ENCODE measurements around the gene SENP1. TPM values are rescaled to one million over a fixed set of nuclear protein-coding genes. Genes with fewer than 3 reads are reported as not detected.

The SENP1 gene
- total RNA-seq, 4 donors from 2014 or later: 14.3 to 19.4 (median 17.3) TPM

DNA sequence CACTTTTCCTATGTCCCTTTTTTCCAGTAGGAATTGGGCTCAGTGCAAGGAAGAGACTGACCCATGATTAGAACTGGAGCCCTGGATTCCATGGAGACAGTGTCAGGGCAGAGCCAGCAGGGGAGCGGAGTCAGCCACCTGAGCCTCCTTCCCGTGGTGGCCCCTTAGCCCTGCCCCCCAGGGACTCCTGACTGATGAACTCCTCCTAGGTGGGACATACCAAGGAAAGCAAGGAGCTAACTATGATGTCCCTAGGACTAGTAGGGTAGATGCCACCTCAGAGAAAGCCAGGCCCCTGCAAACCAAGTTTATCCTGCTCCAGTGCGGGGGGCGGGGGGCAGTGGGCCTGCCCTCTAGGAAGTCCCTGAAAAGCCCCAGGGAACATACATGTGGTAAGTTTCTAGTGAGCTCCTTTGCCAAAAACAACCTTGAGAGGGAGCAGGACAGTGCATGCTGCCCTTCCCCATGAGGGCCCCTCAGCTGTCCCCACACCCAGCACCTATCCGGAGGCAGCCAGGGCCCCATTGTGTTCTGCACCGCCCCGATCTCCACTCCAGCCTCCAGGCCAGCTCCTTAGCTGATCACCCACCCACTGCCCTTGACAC is 95.4 kb downstream of the SENP1 start:
- no peak overlapping the region for H3K4me3 ChIP-seq (ENCODE audit: low read depth, poor library complexity, severe bottlenecking)
- DNase-seq (ENCODE audit: low spot score in 2 of 2): no peak
- intact Hi-C loops (cut with DNase I; ENCODE audit: low total_unique reads): no loop called here
- no peak for TF ChIP-seq POLR2A (IDR thresholded peaks at IDR 0.05)
- TF ChIP-seq, protein P1, sequence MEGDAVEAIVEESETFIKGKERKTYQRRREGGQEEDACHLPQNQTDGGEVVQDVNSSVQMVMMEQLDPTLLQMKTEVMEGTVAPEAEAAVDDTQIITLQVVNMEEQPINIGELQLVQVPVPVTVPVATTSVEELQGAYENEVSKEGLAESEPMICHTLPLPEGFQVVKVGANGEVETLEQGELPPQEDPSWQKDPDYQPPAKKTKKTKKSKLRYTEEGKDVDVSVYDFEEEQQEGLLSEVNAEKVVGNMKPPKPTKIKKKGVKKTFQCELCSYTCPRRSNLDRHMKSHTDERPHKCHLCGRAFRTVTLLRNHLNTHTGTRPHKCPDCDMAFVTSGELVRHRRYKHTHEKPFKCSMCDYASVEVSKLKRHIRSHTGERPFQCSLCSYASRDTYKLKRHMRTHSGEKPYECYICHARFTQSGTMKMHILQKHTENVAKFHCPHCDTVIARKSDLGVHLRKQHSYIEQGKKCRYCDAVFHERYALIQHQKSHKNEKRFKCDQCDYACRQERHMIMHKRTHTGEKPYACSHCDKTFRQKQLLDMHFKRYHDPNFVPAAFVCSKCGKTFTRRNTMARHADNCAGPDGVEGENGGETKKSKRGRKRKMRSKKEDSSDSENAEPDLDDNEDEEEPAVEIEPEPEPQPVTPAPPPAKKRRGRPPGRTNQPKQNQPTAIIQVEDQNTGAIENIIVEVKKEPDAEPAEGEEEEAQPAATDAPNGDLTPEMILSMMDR (IDR thresholded peaks at IDR 0.05): no peak
- WGBS, 2 donors: 74 to 75% methylated on average over 7 of the region's 7 CpGs

DNA sequence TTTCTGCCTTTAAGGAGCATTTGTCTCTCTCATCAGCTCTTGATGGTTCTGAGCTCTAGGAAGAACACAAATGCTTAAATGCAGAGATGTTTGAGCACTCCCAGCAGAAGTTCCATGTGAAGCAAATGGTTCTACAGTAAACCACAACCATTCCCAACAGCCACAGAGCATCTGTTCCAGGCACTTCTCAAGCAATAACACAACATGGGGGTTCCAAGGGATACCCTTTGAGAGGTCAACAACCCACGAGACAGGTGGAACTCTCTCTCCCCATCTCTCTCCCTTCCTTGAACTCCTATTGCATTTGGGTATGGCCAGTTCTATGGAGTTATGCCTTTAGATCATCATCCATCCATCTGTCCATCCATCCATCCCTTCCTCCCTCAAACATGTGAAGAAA is 96.4 kb downstream of the SENP1 start:
- intact Hi-C loops (cut with DNase I; ENCODE audit: low total_unique reads): no loop called here
- 74 to 88% methylated on average over 1 of the region's 1 CpG for WGBS, 2 donors
- TF ChIP-seq POLR2A (IDR thresholded peaks at IDR 0.05): no peak
- H3K4me3 ChIP-seq (ENCODE audit: low read depth, poor library complexity, severe bottlenecking): no peak overlapping the region
- DNase-seq (ENCODE audit: low spot score in 2 of 2): no peak

DNA sequence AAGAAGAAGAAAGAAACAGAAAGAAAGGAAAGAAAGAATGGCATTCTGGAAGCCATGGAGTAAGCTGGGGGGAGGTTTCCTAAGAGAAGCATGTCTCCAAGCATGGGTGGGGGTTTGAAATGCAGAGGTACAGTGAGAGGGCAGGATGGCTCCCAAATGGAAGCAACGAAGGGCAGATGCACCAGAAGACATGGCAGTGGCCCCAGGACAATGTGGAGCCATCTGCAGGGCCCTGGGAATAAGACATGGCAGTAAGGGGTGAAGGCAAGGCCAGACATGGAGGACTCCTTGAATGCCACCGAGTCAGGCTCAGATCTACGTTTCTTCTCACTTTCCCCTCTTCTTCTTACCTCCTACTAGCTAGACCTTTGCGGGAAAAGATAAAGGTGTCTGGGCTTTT is 96.9 kb downstream of the SENP1 start:
- TF ChIP-seq POLR2A (IDR thresholded peaks at IDR 0.05): no peak
- TF ChIP-seq, protein P1 (IDR thresholded peaks at IDR 0.05): no peak
- no peak overlapping the region for H3K4me3 ChIP-seq (ENCODE audit: low read depth, poor library complexity, severe bottlenecking)
- DNase-seq (ENCODE audit: low spot score in 2 of 2): no peak
- intact Hi-C loops (cut with DNase I; ENCODE audit: low total_unique reads): no loop called here
- WGBS, 2 donors: 79 to 85% methylated on average over 4 of the region's 4 CpGs

DNA sequence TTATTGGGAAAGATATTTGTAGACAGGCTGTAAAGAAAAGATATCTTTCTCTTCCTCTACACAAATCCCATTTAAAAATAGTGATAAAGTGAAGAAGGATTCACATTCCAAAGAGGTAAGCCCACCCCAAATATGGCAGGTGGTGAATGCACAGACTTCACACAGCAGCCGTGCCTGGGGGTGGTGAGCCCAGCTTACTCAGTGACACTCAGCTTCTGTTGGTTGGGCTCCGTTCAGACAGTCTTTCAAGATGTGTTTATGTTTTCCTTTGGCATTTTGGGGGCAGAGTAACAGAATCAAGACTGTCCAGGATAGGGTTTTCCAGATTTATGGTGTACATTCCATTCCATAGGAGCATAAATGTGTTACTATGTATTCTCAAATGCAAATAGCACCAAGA is 97.5 kb downstream of the SENP1 start:
- TF ChIP-seq, protein P1 (IDR thresholded peaks at IDR 0.05): no peak
- no peak for TF ChIP-seq POLR2A (IDR thresholded peaks at IDR 0.05)
- 44 to 52% methylated on average over 2 of the region's 2 CpGs for WGBS, 2 donors
- H3K4me3 ChIP-seq (ENCODE audit: low read depth, poor library complexity, severe bottlenecking): no peak overlapping the region
- intact Hi-C loops (cut with DNase I; ENCODE audit: low total_unique reads): no loop called here
- DNase-seq (ENCODE audit: low spot score in 2 of 2): no peak

DNA sequence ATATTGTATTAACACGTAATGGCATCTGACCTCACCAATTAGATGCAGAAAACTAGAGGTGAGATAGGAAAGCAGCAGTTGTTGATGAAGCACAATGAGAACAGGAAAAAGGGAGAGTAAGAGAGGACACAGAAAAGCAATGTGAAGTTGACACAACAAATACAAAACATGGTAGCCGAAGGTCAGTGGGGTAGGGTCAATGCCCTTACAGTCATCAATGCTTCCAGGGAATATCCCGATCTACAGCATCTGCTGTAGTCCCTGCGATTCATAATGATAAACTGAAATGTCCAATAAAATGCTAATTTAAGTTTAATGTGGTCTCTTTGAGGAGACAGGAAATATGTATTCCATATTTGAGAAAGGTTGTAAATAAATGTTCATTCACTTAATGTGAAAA is 98.7 kb downstream of the SENP1 start:
- no peak for DNase-seq (ENCODE audit: low spot score in 2 of 2)
- intact Hi-C loops (cut with DNase I; ENCODE audit: low total_unique reads): no loop called here
- no peak overlapping the region for H3K4me3 ChIP-seq (ENCODE audit: low read depth, poor library complexity, severe bottlenecking)
- no peak for TF ChIP-seq POLR2A (IDR thresholded peaks at IDR 0.05)
- TF ChIP-seq, protein P1 (IDR thresholded peaks at IDR 0.05): no peak
- WGBS, 2 donors: 82 to 89% methylated on average over 4 of the region's 4 CpGs

DNA sequence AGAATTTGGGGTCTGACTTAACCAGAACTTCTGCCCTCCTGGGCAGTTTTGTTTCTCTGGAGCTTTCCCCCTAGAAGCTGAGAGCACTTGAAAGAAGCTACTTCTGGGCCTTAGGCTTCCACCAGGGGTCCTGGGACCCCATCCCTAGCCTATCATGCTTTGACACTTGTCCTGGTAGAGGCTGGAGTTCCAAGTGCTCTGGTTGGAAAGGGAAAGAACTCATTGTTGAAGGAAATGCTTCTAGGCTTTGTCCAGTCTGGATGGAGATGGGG is 100.2 kb downstream of the SENP1 start:
- DNase-seq (ENCODE audit: low spot score in 2 of 2): no peak
- TF ChIP-seq, protein P1 (IDR thresholded peaks at IDR 0.05): no peak
- no peak for TF ChIP-seq POLR2A (IDR thresholded peaks at IDR 0.05)
- intact Hi-C loops (cut with DNase I; ENCODE audit: low total_unique reads): no loop called here
- H3K4me3 ChIP-seq (ENCODE audit: low read depth, poor library complexity, severe bottlenecking): no peak overlapping the region
